ENCODE results near the gene RMND5B. TPM values are rescaled to one million over a fixed set of nuclear protein-coding genes. Genes with fewer than 3 reads are reported as not detected.

RMND5B gene
- polyA plus RNA-seq, 1 of the 3 experiments (the other 2 are of a cell fraction): 42.8 TPM

GRCh38 chr5:178090856-178091255, 40.0 kb upstream of the RMND5B start (continued):
- TF ChIP-seq REST (IDR thresholded peaks at IDR 0.05; ENCODE audit: low read depth, low read length) (no peak), GATA2 (CRISPR knock-in tag; IDR thresholded peaks at IDR 0.05) (no peak), GABPA (IDR thresholded peaks at IDR 0.05; ENCODE audit: low read depth) (no peak), MEF2A (IDR thresholded peaks at IDR 0.05; ENCODE audit: borderline replicate concordance, low read depth) (no peak), TEAD4 (IDR thresholded peaks at IDR 0.05; ENCODE audit: borderline replicate concordance, insufficient read depth) (no peak)

GRCh38 chr5:178093134-178093533, 37.7 kb upstream of the RMND5B start:
- ChIA-PET CTCF (interaction anchor here (1.1 to 1.4 kb wide), 3 partner anchors 17 to 31 kb away, joined by 3 read pairs; no protein-coding TSS in a partner anchor), POLR2A (interaction anchor here (0.6 kb wide), 1 partner anchor 38 kb away, joined by 3 read pairs; no protein-coding TSS in a partner anchor)
- Histone ChIP-seq H3K9me3 (no peaks in the 10 kb centered on the region), H3K4me1 (ENCODE audit: control insufficient read depth in 1 of 2, insufficient read depth in 2 of 2, low read depth in 1 of 2, low read length in 1 of 2) (no peaks in the 10 kb centered on the region), H3K4me2 (no peak overlapping the region), H3K9ac (no peak overlapping the region), H3K79me2 (ENCODE audit: insufficient read depth) (no peaks in the 10 kb centered on the region), H3K36me3 (replicated peaks in 1 of 2; ENCODE audit: control insufficient read depth in 1 of 2, insufficient read depth in 2 of 2, low read length in 1 of 2) (no peaks in the 10 kb centered on the region), H3K9me2 (no peaks in the 10 kb centered on the region), H3K4me3 (ENCODE audit: low read depth in 2 of 2, low read length in 1 of 2) (no peak overlapping the region), H3K27me3 (ENCODE audit: insufficient read depth) (no peaks in the 10 kb centered on the region), H3F3A (replicated peaks; ENCODE audit: insufficient read depth) (no peaks in the 10 kb centered on the region), H2AFZ (ENCODE audit: low read depth) (no peak overlapping the region), H4K20me1 (ENCODE audit: insufficient read depth) (no peaks in the 10 kb centered on the region), H3K27ac (ENCODE audit: low read depth in 2 of 2, low read length in 1 of 2) (no peak overlapping the region)
- DNase-seq: no peak
- 35% methylated on average over 2 of the region's 2 CpGs for WGBS (ENCODE audit: low lambda C conversion rate)
- no peak for TF ChIP-seq TEAD4 (IDR thresholded peaks at IDR 0.05; ENCODE audit: borderline replicate concordance, insufficient read depth)
- TF ChIP-seq NRF1 (IDR thresholded peaks at IDR 0.05; ENCODE audit: low read depth, low read length): no peak
- no peak for TF ChIP-seq TCF12 (IDR thresholded peaks at IDR 0.05)
- no peak for TF ChIP-seq USF1 (IDR thresholded peaks at IDR 0.05; ENCODE audit: borderline replicate concordance, low read depth)
- no peak for TF ChIP-seq GATA2 (CRISPR knock-in tag; IDR thresholded peaks at IDR 0.05)
- TF ChIP-seq YY1 (IDR thresholded peaks at IDR 0.05; ENCODE audit: low read depth): no peak
- TF ChIP-seq USF2 (IDR thresholded peaks at IDR 0.05; ENCODE audit: borderline replicate concordance, low read depth, low read length): no peak
- no peak for TF ChIP-seq SIN3A (IDR thresholded peaks at IDR 0.05; ENCODE audit: borderline replicate concordance, low read depth, low read length)
- no peak for TF ChIP-seq RFX5 (IDR thresholded peaks at IDR 0.05; ENCODE audit: low read length)
- no peak for TF ChIP-seq PBX3 (IDR thresholded peaks at IDR 0.05)
- TF ChIP-seq EP300 (IDR thresholded peaks at IDR 0.05; ENCODE audit: borderline replicate concordance in 1 of 2, low read depth in 1 of 2, low read length in 1 of 2): no peak
- no peak for TF ChIP-seq RAD21 (IDR thresholded peaks at IDR 0.05; ENCODE audit: low read length)
- TF ChIP-seq EZH2phosphoT487 (IDR thresholded peaks at IDR 0.05; ENCODE audit: borderline replicate concordance, low read depth): no peak
- no peak for TF ChIP-seq GABPA (IDR thresholded peaks at IDR 0.05; ENCODE audit: low read depth)
